Measurements from ENCODE around the gene RSPH6A. TPM values are rescaled to one million over a fixed set of nuclear protein-coding genes. Genes with fewer than 3 reads are reported as not detected.

RSPH6A gene
- total RNA-seq, 1 donor: 0.18 TPM

GRCh38 chr19:45770192-45771101 is 44.7 kb downstream of the RSPH6A start:
- DNase-seq (ENCODE audit: low read depth): peak; percentile 97
- peak overlapping the region; percentile 63 for H3K4me3 ChIP-seq (ENCODE audit: low read depth, low read length)
- TF ChIP-seq CTCF (IDR thresholded peaks at IDR 0.05; ENCODE audit: insufficient read depth, low read length): peak; percentile 78

- peak; percentile 54 for DNase-seq (ENCODE audit: low read depth)
- TF ChIP-seq CTCF (IDR thresholded peaks at IDR 0.05; ENCODE audit: insufficient read depth, low read length): no peak
- H3K4me3 ChIP-seq (ENCODE audit: low read depth, low read length): peak overlapping the region; percentile 63
These were observed 45.3 kb downstream of the RSPH6A start for GRCh38 chr19:45769821-45770191.

- DNase-seq (ENCODE audit: low read depth): peak; percentile 97
- no peak for TF ChIP-seq CTCF (IDR thresholded peaks at IDR 0.05; ENCODE audit: insufficient read depth, low read length)
- H3K4me3 ChIP-seq (ENCODE audit: low read depth, low read length): peak within 1 kb of the TSS; percentile 82
These were observed 45.9 kb downstream of the RSPH6A start, which contains the start of gene SIX5 for GRCh38 chr19:45768984-45769782. Gene SIX5, minus strand, starts transcription at chr19:45769252. Its CDS starts 408 bp downstream, at chr19:45768844.

- no peak for TF ChIP-seq CTCF (IDR thresholded peaks at IDR 0.05; ENCODE audit: insufficient read depth, low read length)
These were observed 46.5 kb downstream of the RSPH6A start for GRCh38 chr19:45768655-45768983.

GRCh38 chr19:45767881-45768654 is 47.0 kb downstream of the RSPH6A start:
- peak overlapping the region; percentile 82 for H3K4me3 ChIP-seq (ENCODE audit: low read depth, low read length)
- no peak for TF ChIP-seq CTCF (IDR thresholded peaks at IDR 0.05; ENCODE audit: insufficient read depth, low read length)
- peak; percentile 65 for DNase-seq (ENCODE audit: low read depth)

More at GRCh38 chr19:45768655-45768983, 46.5 kb downstream of the RSPH6A start:
- no peak for DNase-seq (ENCODE audit: low read depth)
- H3K4me3 ChIP-seq (ENCODE audit: low read depth, low read length): peak overlapping the region; percentile 82

GRCh38 chr19:45767410-45767880 is 47.7 kb downstream of the RSPH6A start:
- no peak for TF ChIP-seq CTCF (IDR thresholded peaks at IDR 0.05; ENCODE audit: insufficient read depth, low read length)
- peak overlapping the region; percentile 82 for H3K4me3 ChIP-seq (ENCODE audit: low read depth, low read length)
- DNase-seq (ENCODE audit: low read depth): peak; percentile 85

Measured in fibroblast of the aortic adventitia (primary cell).